Superior temporal gyrus (tissue), 1 donor: ENCODE data around the gene SYCE3.

Source experiments
- DNase-seq: peaks from one replicate; pipeline ENCODE4 v3.0.0-alpha.2; 2016; ENCODE audit errors: extremely low spot score

Gene SYCE3

GRCh38 chr22:50502096-50502495 is 60.6 kb downstream of the SYCE3 start:
- no peak for DNase-seq
